ENCODE results near the gene C1orf87. TPM values are rescaled to one million over a fixed set of nuclear protein-coding genes. Genes with fewer than 3 reads are reported as not detected.

Gene C1orf87
- total RNA-seq, 1 experiment from 2014 or later, result not detected

- Histone ChIP-seq H2AFZ (ENCODE audit: low read depth, low read length, poor library complexity, severe bottlenecking) (no peak overlapping the region), H3K4me3 (replicated peaks in 1 of 2; ENCODE audit: low read depth in 1 of 2, low read length in 2 of 2) (no peak overlapping the region), H3K27ac (ENCODE audit: low read depth, low read length) (no peak overlapping the region), H4K20me1 (ENCODE audit: insufficient read depth) (no peaks in the 10 kb centered on the region), H3K4me2 (ENCODE audit: low read length) (no peak overlapping the region), H3K36me3 (ENCODE audit: control insufficient read depth in 1 of 2, insufficient read depth in 2 of 2, low read length in 2 of 2) (no peaks in the 10 kb centered on the region), H3K9me2 (ENCODE audit: insufficient read depth) (no peaks in the 10 kb centered on the region), H3K79me2 (ENCODE audit: insufficient read depth, low read length) (no peaks in the 10 kb centered on the region), H3K9ac (ENCODE audit: low read length) (no peak overlapping the region), H3K4me1 (ENCODE audit: control insufficient read depth in 1 of 2, insufficient read depth in 2 of 2, low read length in 2 of 2) (no peaks in the 10 kb centered on the region), H3K27me3 (ENCODE audit: insufficient read depth, low read length) (no peaks in the 10 kb centered on the region), H3K9me3 (ENCODE audit: control insufficient read depth in 1 of 2, insufficient read depth in 1 of 2, low read depth in 1 of 2, low read length in 2 of 2) (no peaks in the 10 kb centered on the region)
- ATAC-seq (no peak), DNase-seq (ENCODE audit: low read depth, low spot score) (no peak)
- BruUV-seq (replicated peaks), result no TSS peak
- ChIA-PET CTCF (no interaction called here), RAD21 (ENCODE audit: low non-redundant PET in 1 of 2, low total read pairs in 2 of 2, uncharacterized antibody in 2 of 2, unreplicated experiment in 2 of 2) (no interaction called here), POLR2A (no interaction called here)
- intact Hi-C loops (cut with micrococcal nuclease), result no loop called here
- TF ChIP-seq POLR2AphosphoS5 (IDR thresholded peaks at IDR 0.05; ENCODE audit: low read depth, low read length) (no peak), SRF (IDR thresholded peaks at IDR 0.05; ENCODE audit: low read depth) (no peak), JUND (IDR thresholded peaks at IDR 0.05) (no peak), CBX3 (IDR thresholded peaks at IDR 0.05; ENCODE audit: low read depth) (no peak), CTCF (IDR thresholded peaks at IDR 0.05 in 2 of 3, conservative IDR thresholded peaks at IDR 0.05 in 1 of 3; ENCODE audit: borderline replicate concordance in 1 of 3, insufficient read depth in 1 of 3, low read depth in 2 of 3, low read length in 2 of 3) (no peak), ZFX (IDR thresholded peaks at IDR 0.05) (no peak), REST (IDR thresholded peaks at IDR 0.05; ENCODE audit: low read depth) (no peak)
Observed at GRCh38 chr1:60118085-60118484, 44.5 kb upstream of the C1orf87 start.
